ENCODE measurements around the gene WDFY2.
"Not testable (repeated sequence)": the region's sequence is repeated elsewhere in the genome, so short reads cannot be mapped to it uniquely, and the experiment has no call there.

WDFY2 gene, protein sequence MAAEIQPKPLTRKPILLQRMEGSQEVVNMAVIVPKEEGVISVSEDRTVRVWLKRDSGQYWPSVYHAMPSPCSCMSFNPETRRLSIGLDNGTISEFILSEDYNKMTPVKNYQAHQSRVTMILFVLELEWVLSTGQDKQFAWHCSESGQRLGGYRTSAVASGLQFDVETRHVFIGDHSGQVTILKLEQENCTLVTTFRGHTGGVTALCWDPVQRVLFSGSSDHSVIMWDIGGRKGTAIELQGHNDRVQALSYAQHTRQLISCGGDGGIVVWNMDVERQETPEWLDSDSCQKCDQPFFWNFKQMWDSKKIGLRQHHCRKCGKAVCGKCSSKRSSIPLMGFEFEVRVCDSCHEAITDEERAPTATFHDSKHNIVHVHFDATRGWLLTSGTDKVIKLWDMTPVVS

DNA sequence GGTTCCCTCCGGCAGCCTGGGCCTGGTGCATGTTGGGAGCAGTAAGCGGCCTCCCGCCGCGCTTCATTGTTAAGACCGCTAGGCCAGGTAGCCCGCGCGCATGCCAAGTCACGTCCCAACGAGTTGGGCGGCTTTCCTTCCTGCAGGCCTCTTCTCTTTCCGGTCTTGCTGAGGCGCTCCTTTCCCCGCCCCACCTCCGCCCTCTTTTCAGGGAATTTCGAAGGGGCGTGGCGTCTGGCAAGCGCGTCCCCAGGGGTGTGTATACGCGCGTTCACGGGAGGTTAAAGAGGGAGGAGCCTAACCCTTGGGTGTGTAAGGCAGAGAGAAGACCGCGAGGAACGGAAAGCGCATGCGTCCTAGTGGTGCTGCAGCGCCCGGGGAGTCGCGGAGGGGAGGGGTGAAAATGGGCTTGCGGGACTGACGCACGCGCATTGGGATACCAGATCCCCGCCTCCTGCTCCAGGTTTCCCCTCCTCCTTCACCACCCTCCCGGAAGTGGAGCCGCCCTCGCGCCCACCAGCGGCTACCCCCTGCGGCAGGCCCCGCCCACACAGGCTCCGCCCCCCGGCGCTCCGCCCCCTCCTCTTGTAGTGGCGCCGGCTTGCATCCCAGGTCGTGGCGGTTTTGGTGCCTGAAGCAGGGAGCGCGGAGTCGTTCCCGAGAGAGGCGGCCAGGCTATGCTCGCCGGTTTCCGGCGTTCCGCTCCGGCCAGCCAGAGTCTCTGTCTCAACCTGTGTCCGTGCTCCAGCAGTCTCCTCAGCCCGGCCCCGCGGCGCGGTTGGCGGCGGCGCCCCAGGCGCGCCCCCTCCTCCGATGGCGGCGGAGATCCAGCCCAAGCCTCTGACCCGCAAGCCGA lies at the start of gene WDFY2:
TSS of gene WDFY2 (plus strand) at position 588 of the 856 bp plus-strand sequence. CDS start at position 814, 226 bp downstream.
- peak; percentile 97 for DNase-seq (ENCODE audit: low read depth, low spot score)

DNA sequence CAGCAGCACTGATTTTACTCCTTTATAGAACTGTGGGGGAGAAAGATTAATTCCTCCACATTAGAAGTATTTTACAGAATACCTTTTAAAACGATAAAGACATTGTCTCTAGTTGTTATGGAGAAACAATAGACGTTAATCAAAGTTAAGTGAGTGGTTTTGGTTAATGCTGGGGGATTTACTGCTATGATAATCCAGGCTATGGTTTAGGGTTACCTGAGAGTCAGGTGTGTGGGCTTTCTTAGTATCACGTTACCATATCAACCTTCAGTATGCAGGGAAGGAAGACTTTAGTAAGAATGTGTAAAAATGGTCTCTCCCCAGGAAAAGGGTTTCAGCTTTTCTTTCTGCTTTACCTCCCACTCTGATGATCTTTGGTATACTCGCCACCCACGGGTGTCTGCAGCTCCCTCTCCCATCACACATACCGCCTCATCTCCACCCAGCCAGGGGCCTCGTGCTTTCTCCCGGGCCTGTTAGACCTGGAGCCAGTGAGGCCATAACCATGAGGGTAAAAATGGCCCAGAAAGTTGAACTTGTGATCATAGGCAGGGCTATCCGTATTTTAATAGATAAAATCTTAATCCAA lies 45.6 kb upstream of the WDFY2 start:
- DNase-seq (ENCODE audit: low read depth, low spot score), result no peak

DNA sequence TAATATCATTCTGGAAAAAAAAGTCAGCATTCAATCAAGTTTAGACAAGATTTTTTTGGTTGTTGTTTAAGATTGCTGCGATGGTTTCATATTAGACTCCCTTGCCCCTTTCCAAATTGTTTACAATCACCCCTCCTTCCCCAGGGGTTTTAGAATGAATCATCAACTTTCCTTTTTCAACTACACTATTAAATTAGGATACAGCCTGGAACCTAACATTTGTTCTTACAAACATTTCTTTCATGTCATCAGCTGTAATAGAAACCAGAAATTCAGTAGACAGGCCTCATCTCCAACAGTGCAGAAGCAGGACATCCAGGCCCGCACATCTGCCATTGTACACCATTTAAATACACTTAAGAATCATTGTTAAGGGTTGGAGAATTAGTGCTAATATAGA lies 44.4 kb upstream of the WDFY2 start:
- DNase-seq (ENCODE audit: low read depth, low spot score), result no peak

DNA sequence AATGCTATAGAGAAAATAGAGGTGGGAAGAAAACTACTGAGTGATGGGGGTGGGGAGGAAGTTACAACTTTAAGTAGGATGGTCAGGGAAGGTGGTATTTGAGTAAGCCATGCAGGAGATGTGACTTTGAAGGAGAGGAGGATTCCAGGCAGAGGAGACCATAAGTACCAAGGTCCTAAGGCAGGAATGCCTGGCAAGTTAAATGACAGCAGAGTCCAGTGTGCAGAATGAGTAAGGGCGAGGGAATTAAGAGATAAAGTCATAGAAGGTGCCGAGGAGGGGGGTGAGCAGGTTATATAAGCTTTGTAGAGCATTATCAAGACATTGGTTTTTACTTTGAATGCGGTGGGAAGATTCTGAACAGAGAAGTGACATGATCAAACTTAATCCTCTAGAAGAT lies 43.2 kb upstream of the WDFY2 start:
- DNase-seq (ENCODE audit: low read depth, low spot score), result no peak

DNA sequence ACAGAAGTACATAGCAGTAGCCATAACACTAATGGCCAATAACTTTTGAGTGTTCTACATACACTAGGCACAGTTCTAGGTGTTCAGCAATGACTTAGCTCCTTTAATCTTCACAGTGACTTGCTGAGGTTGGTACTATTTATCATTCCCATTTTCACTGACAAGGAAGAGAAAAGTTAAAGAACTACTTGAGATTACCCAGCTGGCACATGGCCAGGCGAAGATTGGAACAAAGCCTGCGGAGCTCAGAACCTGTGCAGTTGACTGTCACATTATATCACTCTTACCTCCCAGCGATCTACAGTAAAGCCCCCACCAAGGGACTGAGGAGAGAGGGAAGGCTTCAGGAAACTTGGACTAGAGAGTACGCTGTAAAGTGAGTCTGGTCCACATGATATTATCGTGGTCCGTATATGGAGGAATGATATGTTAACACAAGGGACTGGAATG lies 42.4 kb upstream of the WDFY2 start:
- DNase-seq (ENCODE audit: low read depth, low spot score), result no peak

DNA sequence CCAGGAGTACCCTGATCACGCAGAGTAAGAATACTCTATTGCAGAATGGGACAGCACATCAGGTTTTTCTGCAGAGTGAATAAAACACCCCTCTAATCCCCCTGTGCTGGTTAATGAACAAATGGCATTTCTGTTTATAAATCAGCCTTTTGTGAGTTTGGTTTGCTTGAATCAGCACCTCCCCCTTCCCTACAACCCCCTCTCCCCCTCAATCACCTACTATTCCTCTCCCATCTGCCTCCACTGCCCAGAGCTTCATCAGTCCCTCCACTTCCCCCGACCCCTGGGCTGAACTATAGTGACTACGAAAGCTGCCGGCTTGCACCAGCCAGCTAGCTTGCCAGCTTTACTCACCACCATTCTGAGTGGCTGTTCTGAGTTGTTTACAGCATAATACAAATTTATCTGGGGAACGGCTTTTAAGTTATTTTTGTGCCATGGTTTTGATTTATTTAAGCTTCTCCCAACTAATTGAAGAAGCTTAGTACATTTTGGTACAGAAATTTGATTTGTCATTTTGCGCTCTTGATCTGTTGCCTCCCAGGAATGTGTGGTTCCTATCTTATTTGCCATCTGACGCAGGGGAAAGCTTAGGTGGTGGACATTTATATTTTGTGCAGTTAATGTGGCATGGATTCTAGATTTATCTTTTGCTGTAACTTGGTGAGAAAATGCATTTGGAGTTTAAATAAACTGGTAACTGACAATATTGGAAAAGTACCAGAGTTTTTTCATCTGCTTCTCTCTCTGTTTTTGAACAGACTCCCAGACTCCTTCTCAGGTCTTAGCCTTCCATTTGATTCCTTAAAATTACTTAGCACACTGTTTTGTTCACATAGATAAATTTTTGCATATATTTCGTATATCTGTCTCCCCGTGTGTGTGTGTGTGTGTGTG lies 41.7 kb upstream of the WDFY2 start:
- DNase-seq (ENCODE audit: low read depth, low spot score), result no peak

DNA sequence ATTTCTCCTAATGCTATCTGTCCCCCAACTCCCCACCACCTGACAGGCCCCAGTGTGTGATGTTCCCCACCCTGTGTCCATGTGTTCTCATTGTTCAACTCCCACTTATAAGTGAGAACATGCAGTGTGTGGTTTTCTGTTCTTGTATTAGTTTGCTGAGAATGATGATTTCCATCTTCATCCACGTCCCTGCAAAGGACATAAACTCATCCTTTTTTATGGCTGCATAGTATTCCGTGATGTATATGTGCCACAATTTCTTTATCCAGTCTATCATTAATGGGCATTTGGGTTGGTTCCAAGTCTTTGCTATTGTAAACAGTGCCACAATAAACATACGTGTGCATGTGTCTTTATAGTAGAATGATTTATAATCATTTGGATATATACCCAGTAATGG lies 38.8 kb upstream of the WDFY2 start:
- DNase-seq (ENCODE audit: low read depth, low spot score), result not testable (repeated sequence)

DNA sequence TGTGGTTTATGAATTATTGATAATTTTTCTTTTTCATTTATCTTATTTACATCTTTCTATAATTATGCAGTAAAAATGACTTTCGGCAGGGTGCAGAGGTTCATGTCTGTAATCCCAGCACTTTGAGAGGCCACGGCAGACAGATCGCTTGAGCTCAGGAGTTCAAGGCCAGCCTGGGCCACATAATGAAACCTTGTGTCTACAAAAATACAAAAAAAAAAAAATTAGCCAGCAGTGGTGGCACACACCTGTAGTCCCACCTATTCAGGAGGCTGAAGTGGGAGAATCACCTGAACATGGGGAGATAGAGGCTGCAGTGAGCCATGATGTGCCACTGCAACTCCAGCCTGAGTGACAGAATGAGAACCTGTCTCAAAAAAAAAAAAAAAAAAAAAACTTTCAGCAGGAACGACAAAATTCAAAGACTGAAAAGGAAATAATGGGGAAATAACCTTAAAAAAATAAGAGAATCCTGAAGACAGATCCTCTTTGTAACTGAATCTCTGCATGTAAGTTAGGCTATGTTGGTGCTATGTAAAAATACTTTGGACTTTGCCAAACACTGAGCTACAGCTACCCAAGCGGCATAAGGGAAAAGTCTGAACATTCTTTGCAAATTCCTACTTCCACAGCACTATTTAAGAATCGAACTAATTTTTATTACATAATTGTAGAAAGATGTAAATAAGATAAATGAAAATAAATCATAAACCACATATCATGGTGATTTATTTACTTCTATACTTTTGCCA lies 36.7 kb upstream of the WDFY2 start:
- DNase-seq (ENCODE audit: low read depth, low spot score), result no peak

DNA sequence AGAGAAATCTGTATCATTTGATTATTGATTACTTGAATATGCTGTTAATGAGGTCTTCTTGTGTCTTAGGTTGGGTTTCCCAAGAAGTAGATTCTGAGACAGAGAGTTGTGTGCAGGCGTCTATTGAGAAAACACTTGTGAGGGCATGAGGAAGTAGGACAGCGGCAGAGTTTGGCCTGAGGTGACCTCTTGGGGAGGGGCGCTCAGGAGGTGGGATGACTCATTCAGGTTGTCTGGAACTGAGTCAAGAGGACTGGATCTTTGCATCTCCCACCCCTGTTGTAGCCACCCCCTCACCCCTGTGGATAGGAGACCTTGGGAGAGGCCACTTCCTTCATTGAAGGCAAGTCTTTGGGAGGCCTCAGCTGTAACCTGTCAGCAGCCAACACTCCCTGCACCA lies 35.2 kb upstream of the WDFY2 start:
- DNase-seq (ENCODE audit: low read depth, low spot score), result no peak

DNA sequence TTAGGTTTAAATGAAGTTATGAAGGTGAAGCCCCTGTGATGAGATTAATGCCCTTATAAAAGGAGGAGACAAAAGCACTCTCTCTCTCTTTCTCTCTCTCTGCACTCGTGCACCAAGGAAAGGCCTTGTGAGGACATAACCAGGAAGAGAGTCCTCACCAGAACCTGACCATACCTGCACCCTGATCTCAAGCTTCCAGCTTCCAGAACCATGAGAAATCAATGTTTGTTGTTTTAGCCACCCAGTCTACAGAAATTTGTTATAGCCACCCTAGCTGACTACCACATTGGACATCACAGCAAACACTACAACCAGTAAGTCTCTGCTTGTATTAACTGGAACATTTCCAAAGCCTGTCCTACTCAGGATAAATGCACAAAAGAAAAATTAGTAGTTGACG lies 34.7 kb upstream of the WDFY2 start:
- DNase-seq (ENCODE audit: low read depth, low spot score), result no peak

DNA sequence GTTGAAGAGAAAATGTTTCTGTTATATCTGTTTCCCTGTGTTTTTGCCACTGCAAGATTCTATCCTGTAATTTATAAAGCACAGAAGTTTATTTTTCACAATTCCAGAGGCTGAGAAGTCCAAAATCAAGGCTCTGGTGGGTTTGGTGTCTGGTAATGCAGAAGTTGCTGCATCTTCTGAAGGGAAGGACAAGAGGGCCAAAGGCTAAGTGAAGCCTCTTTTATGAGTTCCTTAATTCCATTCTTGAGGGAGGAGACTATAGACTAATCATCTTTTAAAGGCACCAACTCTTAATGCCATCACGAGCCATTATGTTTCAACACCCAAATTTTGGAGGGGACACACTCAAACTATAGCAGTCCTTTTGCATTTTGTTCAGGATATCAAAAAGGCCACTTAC lies 34.1 kb upstream of the WDFY2 start:
- DNase-seq (ENCODE audit: low read depth, low spot score), result no peak

DNA sequence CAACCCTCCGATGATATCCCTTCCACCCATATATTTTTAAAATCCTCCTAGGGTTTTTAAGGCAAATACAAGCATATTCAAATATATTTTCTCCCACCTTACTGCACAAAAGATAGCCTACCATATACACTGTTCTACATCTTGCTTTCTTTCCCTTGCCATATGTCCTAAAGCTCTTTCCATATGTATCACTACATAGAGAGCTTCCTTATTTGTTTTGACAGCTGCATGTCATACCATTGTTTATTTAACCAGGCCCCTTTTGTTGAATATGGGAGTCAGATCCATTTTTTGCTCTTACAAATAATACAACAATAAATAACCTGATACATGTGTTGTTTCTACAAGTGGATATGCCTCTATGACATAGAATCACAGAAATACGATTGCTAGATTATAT lies 32.8 kb upstream of the WDFY2 start:
- DNase-seq (ENCODE audit: low read depth, low spot score), result no peak

DNA sequence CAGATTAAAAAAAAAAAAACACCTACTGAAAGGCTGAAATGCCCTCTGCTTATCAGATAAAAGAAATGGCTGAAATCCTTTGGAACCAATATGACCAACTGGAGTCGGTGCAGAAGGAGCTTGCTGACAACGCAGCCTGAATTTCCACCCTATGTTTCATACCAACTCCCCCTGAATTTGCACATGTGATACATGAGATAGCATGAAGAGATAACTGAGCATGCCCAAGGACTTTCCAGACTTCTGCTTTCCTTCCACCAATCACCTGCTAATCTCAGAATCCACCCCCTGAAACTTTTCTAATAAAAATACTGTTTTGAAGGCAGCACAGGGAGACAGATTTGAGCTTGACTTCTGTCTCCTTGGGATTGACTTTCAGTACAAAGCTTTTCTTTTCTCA lies 32.2 kb upstream of the WDFY2 start:
- no peak for DNase-seq (ENCODE audit: low read depth, low spot score)

DNA sequence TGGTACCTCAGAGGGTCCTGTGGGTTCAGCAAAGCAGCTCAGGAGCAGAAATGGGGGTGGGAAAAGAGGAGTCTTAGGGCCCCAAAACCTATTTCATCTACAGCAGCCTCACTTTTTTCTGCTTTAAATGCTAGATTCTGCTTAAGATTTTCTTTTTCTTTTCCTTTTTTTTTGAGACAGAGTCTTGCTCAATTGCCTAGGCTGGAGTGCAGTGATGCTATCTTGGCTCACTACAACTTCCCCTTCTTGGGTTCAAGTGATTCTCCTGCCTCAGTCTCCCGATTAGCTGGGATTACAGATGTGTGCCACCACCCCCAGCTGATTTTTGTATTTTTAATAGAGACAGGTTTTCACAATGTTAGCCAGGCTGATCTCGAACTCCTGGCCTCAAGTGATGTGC lies 30.7 kb upstream of the WDFY2 start:
- no peak for DNase-seq (ENCODE audit: low read depth, low spot score)

DNA sequence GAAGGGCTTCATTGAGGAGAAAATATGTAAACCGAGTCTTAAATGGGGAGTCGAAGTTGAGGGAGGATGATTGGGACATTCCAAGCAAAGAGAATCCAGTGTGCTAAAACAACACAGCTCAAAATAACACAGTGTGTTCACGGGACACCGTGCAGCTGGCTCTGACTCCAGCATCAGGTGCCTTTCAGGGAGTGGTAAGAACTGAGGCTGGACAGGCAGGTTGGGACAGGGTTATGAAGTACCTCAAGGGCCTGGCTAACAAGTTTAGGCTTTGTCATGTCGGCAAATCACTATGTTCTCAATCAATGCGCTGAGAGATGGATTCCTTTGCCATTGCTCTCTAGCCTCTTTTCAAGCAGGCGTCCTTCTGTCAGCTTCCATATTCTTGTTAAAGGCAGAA lies 27.5 kb upstream of the WDFY2 start:
- no peak for DNase-seq (ENCODE audit: low read depth, low spot score)

DNA sequence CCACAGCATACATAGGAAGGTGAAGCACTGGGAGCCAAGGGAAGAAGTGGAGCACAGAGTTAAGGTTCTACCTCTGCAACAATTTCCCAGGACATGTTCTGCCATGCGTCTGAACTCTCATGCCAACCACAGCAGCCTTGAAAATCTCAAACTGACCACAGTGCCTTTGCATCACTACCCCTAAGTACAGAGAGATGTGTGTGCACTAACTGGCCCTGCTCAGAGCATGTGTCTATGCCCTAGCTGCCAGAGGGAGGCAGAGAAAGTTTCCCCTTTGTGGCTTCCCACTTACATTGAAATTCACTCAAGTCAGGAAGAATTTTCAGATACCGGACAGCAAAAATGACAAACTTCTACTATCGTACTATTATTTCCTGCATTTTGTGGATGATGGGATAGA lies 26.8 kb upstream of the WDFY2 start:
- DNase-seq (ENCODE audit: low read depth, low spot score), result no peak

DNA sequence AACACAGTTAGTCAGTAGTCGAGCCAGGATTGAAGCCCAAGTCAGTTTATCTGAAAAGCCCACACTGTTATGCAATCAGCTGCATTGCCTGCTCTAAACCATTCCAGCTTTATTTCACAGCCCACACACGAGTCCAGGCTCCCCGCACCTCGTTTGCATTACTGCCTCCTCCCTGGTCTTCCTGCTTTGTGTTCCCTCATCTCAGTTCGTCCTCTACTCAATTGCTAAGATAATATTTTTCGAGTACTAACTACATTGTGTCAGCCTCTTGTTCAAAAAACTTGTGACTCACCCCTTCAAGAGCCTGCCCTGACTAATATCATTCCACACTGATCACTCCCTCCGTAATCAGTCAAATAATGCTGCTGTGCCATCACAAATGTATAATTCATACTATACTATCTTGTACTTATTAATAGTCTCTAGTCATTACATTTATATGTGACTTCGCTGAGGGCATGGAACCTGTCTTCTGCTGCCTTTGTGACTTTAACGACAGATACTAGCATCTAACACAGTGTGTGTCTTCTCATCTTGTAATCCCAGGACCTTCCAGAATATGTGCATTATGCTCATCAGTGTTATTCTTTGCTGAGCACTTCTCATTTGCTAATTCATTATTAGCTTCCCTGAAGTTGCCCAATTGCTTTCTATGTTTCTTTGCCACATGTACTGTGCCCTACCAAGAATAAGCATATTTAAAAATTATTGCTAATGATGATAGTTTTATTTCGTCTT lies 26.2 kb upstream of the WDFY2 start:
- no peak for DNase-seq (ENCODE audit: low read depth, low spot score)

DNA sequence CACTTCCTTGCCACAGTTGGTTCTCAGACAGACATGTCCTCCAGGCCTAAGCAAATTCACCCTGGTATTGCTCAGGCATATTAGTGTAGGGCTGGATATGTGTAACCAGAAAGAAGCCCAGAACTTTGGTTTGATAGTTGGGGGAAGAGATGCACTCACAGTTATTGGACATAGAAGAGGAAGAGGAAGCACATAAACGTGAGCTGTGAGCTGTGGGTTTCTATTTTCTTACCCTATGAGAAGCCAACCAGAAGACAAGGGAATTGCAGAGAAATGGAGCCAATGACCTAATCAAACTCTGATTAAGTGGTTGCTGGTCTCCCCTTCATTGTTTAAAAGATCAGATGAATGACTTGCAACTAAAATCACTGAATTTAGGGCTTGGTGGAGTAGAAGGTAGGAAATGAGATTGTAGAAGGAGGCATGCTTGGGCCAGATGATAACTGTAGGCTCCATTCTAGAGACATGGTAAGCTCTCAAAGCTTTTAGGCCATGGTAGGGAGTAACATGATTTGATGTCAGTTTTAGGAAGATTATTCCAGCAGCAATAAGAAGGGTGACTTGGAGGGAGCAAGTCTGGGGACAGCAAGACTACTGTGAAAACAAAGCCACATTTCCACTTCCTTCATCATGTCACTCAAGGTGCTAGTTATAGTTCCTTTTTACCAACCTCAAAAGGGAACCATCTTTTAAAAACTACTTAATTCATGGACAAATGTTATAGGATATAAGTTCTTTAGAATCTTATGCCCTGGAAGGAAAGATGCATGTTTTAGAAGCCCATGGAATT lies 24.1 kb upstream of the WDFY2 start:
- DNase-seq (ENCODE audit: low read depth, low spot score), result no peak

DNA sequence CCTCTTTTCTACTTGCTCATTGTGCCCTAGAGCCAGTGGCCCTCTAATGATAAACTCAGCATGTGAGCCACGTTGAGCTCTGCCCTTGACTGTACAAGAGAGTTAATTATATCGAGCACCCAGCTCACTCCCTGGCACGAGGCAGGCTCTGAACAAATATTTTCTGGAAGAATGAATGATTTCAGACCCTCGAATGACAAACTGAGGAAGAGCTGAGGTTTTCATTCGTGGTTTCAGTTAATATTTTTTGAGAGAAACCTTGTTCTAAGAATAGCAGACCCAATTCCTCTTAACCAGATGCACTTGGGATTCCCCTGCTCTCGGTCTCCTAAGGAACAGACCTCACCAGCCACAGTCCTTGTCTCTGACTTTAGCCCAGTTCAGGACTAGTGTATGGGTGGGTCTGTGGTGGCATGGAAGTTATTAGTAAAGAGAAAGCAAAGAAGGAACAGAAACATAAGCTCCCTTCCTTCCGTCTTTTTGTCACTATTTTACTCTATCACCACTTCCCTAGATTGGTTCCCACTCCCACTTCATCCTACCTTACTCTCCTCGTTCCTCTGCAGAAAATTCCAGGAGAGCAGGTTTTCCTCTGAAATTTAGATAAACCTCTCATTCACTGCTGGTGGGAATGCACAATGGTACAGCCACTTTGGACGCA lies 22.1 kb upstream of the WDFY2 start:
- no peak for DNase-seq (ENCODE audit: low read depth, low spot score)
